Heart right ventricle (tissue), 16 donors: ENCODE measurements around the gene SFN. TPM values are rescaled to one million over a fixed set of nuclear protein-coding genes. Genes with fewer than 3 reads are reported as not detected.

Experiments
- ATAC-seq, 8 donors: fragments of 200-7000 bp; cut with Tn5 transposase; one replicate each; pipeline ENCODE4 v1.9.1; 2020; ENCODE audit warnings: mild to moderate bottlenecking in 8 of 8, moderate library complexity in 8 of 8, moderate number of reproducible peaks in 1 of 8
- DNase-seq, 2 donors: peaks; one replicate each; pipeline ENCODE4 v3.0.0-alpha.2; 2020
- H3K27ac ChIP-seq, 10 donors: fragments of 200-600 bp; sonication (generic) in 2 of 10; one replicate each; pipeline versions ENCODE4 v1.5.0 to v1.8.0; 2020 to 2022; ENCODE audit warnings: mild to moderate bottlenecking in 3 of 10
- H3K27me3 ChIP-seq, 7 donors: fragments of 200-600 bp; one replicate each; pipeline ENCODE4 v1.8.0; 2021 to 2022; ENCODE audit warnings: mild to moderate bottlenecking in 2 of 7
- H3K36me3 ChIP-seq, 9 donors: fragments of 200-600 bp; sonication (generic) in 1 of 9; one replicate each; pipeline versions ENCODE4 v1.5.0 to v1.8.0; 2020 to 2022; ENCODE audit warnings: mild to moderate bottlenecking in 2 of 9
- H3K4me1 ChIP-seq, 9 donors: fragments of 200-600 bp; sonication (generic) in 1 of 9; one replicate each; pipeline versions ENCODE4 v1.5.0 to v1.8.0; 2020 to 2022; ENCODE audit warnings: mild to moderate bottlenecking in 4 of 9
- H3K4me3 ChIP-seq, 10 donors: fragments of 200-600 bp; sonication (generic) in 2 of 10; one replicate each; pipeline versions ENCODE4 v1.5.0 to v1.8.0; 2020 to 2022; ENCODE audit warnings: mild to moderate bottlenecking in 7 of 10, moderate library complexity in 2 of 10
- H3K9me3 ChIP-seq, 11 donors: fragments of 200-600 bp in 10 of 11; sonication (generic) in 2 of 11; one replicate each; pipeline versions ENCODE4 v1.5.0 to v1.8.0; 2013 to 2022; ENCODE audit warnings: mild to moderate bottlenecking in 2 of 11, control low read depth in 1 of 11, moderate library complexity in 1 of 11
- WGBS, 2 donors: extraction: QIAGEN DNeasy Blood & Tissue Kit; methylation state at CpG; one replicate each; pipeline ENCODE4 v1.1.7; 2013; ENCODE audit warnings: inconsistent platforms in 1 of 2; 5-methylcytosine and 5-hydroxymethylcytosine counted together
- intact Hi-C, 10 donors: fragments of 100-400 bp; cut with DNase I; formaldehyde crosslinking; loops; one replicate each; pipeline versions ENCODE4 v1.11.1 to v1.14.2; 2022
- polyA plus RNA-seq, 2 donors: library from polyadenylated mRNA; stranded (reverse); fragments of 200-250 nt; gene quantifications; one replicate each; pipeline ENCODE4 v1.2.3, GENCODE V29; 2013
- total RNA-seq, 10 donors: library from RNA; stranded (reverse); fragmentation: NEBNext Ultra II Directional in 3 of 10; extraction: Animal tissue kit (Norgen Biotek cat#: 25700) in 3 of 10; gene quantifications; one replicate each; pipeline versions ENCODE4 v1.2.1 to v1.2.4, GENCODE V29; 2021 to 2023
- TF ChIP-seq, protein P1 (sequence below), 9 donors: fragments of 200-600 bp; sonication (generic) in 2 of 9; IDR thresholded peaks; one replicate each; pipeline versions ENCODE4 v1.5.0 to v1.8.0; 2021 to 2022; ENCODE audit warnings: antibody characterized with exemption in 9 of 9, mild to moderate bottlenecking in 5 of 9, moderate library complexity in 1 of 9
- donor health status: Arrhythmogenic right ventricular cardiomyopathy.
- donor health status: ischemic (EF 13 %, LVEDD 7.1; RV severe dilation, severe dysfunction).
- donor health status: healthy with polysubstance abuse.
- donor health status: DM: no; HTN: yes; CAD: no.
- donor health status: DM: no; HTN: no; CAD: no.
- donor health status: ischemic (EF 25% LVEDD 6.9; RV normal size, moderate dysfunction).
- donor health status: ischemic (EF 25% LVEDD 5.7; RV mildly dilated, moderate dysfunction).
- donor health status: healthy.
- donor health status: DM: yes; HTN: yes; CAD: no.
- donor health status: Ischemic cardiomyopathy.
- donor health status: ischemic (EF 35%, LVEDD 5.7; RV mildly dilated, moderate dysfunction).
- donor health status: nonischemic (EF 11% LVEDD 7.7; RV severe dilation, severe dysfunction).
- donor health status: DM: yes; HTN: yes; CAD: no.
- donor health status: PGD.
- donor health status: ischemic (EF 29% LVEDD 5.4; RV normal size, mild dysfunction).
- donor health status: nonischemic (EF 23%, LVEDD 6.1; RV moderate dilation, normal function).

Gene SFN
- total and polyA plus RNA-seq, 12 donors = 0.19 to 0.42 TPM; not detected in 10

DNA sequence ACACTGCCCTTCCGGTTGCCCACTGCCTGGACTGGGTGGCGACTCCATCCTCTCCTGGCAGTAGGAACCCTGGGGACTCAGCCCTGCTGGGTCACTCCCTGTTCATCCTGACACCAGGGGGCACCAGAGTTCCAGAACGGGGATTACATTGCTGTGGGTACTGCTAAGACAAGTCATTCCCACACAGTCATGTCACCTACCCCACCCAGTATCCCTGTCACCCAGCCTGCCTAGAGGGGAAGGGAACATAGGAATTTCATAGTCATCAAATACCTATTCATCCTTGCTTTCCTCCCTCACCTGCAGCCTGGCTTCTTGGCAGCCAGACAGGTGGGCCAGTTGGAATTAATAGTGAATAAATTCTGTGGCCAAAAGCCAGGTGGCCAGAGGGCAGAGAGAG lies 9.8 kb upstream of the SFN start:
- peak; percentile 82 to 91 (median 86) for ATAC-seq
- peaks cover 0 to 98% (median 45%) of the 10 kb centered on the region in 9 donors for H3K36me3 ChIP-seq

DNA sequence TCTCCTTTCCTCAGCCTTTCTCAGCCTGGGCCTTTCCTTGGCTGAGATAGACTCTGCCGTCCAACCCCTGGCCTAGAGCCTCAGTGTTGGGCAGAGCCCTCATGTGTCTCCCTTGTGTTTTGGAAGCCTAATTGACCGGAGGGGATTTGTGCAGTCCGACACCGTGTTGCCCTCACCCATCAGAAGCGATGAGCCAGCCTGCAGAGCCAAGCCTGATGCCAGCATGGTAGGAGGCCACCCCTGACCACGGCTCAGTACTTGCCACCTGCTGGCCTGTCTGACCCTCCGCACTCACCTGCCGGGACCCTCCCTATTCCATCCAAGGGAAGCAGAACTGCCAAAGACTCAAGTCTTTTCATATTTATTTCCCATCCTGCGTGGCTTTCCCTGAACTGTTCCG lies 9.3 kb upstream of the SFN start:
- TF ChIP-seq, protein P1, sequence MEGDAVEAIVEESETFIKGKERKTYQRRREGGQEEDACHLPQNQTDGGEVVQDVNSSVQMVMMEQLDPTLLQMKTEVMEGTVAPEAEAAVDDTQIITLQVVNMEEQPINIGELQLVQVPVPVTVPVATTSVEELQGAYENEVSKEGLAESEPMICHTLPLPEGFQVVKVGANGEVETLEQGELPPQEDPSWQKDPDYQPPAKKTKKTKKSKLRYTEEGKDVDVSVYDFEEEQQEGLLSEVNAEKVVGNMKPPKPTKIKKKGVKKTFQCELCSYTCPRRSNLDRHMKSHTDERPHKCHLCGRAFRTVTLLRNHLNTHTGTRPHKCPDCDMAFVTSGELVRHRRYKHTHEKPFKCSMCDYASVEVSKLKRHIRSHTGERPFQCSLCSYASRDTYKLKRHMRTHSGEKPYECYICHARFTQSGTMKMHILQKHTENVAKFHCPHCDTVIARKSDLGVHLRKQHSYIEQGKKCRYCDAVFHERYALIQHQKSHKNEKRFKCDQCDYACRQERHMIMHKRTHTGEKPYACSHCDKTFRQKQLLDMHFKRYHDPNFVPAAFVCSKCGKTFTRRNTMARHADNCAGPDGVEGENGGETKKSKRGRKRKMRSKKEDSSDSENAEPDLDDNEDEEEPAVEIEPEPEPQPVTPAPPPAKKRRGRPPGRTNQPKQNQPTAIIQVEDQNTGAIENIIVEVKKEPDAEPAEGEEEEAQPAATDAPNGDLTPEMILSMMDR (IDR thresholded peaks at IDR 0.05) = no peak
- Histone ChIP-seq H3K4me1 (peaks cover 0 to 5% (median 0%) of the 10 kb centered on the region in 9 donors), H3K4me3 (no peak overlapping the region), H3K27ac (no peak overlapping the region), H3K27me3 (no peaks in the 10 kb centered on the region), H3K36me3 (peaks cover 0 to 97% (median 41%) of the 10 kb centered on the region in 9 donors), H3K9me3 (no peaks in the 10 kb centered on the region)
- 96 to 98% methylated on average over 10 of the region's 10 CpGs for WGBS, 2 donors
- ATAC-seq (no peak), DNase-seq (no peak)
- intact Hi-C loops = loop anchor here in 6 of 10 donors (1.0 to 2.0 kb wide), 3 partner anchors 23 to 25 kb away; no protein-coding TSS in a partner anchor

More for the DNA sequence above, 9.8 kb upstream of the SFN start:
- no peaks in the 10 kb centered on the region for H3K27me3 ChIP-seq
- H3K4me1 ChIP-seq = peaks cover 0 to 5% (median 0%) of the 10 kb centered on the region in 9 donors
- intact Hi-C loops = loop anchor here in 6 of 10 donors (1.0 to 2.0 kb wide), 3 partner anchors 24 to 26 kb away; no protein-coding TSS in a partner anchor
- TF ChIP-seq, protein P1 (IDR thresholded peaks at IDR 0.05) = peak; percentile 54 to 88 (median 84)
- H3K9me3 ChIP-seq = no peaks in the 10 kb centered on the region
- H3K27ac ChIP-seq = no peak overlapping the region
- H3K4me3 ChIP-seq = no peak overlapping the region
- WGBS, 2 donors = 19% methylated on average over 3 of the region's 3 CpGs
- DNase-seq = peak; percentile 80 to 84

DNA sequence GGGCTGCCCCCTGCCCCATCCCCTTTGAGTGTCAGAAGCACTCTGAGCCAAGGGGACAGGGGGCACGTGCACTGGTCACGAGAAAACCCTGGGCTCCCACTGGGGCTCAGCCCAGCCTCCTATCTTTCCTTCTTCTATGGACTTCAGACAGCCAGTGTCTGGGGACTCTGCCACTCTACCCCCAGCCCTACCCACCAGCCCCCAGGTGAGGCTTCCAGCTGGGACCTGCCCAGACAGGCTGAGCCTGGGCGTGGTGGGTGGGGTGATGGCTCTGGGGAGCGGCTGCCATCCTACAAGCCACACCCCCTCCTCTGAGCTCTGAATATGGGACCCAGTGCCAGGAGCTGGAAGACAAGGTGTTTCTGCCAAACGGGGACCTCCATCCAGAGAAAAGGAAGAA lies 8.0 kb upstream of the SFN start:
- TF ChIP-seq, protein P1 (IDR thresholded peaks at IDR 0.05) = no peak

DNA sequence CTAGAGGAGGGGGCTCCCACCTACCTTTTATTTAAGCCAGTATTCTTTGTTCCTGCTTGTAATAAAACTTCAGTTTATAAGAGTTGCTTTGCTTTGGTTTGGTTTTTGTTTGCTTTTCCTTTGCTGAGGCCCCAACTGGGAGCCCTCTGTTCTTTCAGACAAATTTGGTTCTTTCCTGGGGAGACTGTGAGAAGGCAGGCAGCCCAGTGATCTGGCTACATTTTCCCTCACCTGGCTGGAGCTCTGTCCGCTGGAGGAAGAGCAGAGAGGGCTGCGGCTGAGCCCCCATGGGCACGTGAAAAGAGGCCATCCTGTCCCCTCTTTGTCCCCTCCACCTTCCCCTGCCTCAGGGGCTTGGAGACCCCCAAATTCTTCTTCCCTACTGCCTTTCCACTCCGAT lies 7.3 kb upstream of the SFN start:
- TF ChIP-seq, protein P1 (IDR thresholded peaks at IDR 0.05) = no peak
- H3K4me3 ChIP-seq = no peak overlapping the region
- intact Hi-C loops = no loop called here
- H3K27me3 ChIP-seq = no peaks in the 10 kb centered on the region
- peaks cover 0 to 77% (median 27%) of the 10 kb centered on the region in 9 donors for H3K36me3 ChIP-seq
- DNase-seq = no peak
- H3K9me3 ChIP-seq = no peaks in the 10 kb centered on the region
- no peak for ATAC-seq
- WGBS, 2 donors = 94 to 95% methylated on average over 4 of the region's 4 CpGs
- no peak overlapping the region for H3K27ac ChIP-seq
- H3K4me1 ChIP-seq = peaks cover 0 to 4% (median 0%) of the 10 kb centered on the region in 9 donors

More for the DNA sequence above, 8.0 kb upstream of the SFN start:
- Histone ChIP-seq H3K27ac (no peak overlapping the region), H3K4me3 (no peak overlapping the region), H3K4me1 (peaks cover 0 to 4% (median 0%) of the 10 kb centered on the region in 9 donors), H3K9me3 (no peaks in the 10 kb centered on the region), H3K36me3 (peaks cover 0 to 84% (median 34%) of the 10 kb centered on the region in 9 donors), H3K27me3 (no peaks in the 10 kb centered on the region)
- 88 to 91% methylated on average over 5 of the region's 5 CpGs for WGBS, 2 donors
- DNase-seq (no peak), ATAC-seq (no peak)
- intact Hi-C loops = no loop called here
